NCI-H524 treated with DMSO at 0.1 percent for 48 hours (cell line): Measurements from ENCODE around the gene PIKFYVE.
A peak's percentile ranks its signal among the peaks of the same experiment; 100 is the strongest.
"Not testable (repeated sequence)": the region's sequence is repeated elsewhere in the genome, so short reads cannot be mapped to it uniquely, and the experiment has no call there.

Experiments used
- DNase-seq: peaks from one replicate; lab custom pipeline; 2025; lab: John Stamatoyannopoulos, UW

PIKFYVE gene

DNA sequence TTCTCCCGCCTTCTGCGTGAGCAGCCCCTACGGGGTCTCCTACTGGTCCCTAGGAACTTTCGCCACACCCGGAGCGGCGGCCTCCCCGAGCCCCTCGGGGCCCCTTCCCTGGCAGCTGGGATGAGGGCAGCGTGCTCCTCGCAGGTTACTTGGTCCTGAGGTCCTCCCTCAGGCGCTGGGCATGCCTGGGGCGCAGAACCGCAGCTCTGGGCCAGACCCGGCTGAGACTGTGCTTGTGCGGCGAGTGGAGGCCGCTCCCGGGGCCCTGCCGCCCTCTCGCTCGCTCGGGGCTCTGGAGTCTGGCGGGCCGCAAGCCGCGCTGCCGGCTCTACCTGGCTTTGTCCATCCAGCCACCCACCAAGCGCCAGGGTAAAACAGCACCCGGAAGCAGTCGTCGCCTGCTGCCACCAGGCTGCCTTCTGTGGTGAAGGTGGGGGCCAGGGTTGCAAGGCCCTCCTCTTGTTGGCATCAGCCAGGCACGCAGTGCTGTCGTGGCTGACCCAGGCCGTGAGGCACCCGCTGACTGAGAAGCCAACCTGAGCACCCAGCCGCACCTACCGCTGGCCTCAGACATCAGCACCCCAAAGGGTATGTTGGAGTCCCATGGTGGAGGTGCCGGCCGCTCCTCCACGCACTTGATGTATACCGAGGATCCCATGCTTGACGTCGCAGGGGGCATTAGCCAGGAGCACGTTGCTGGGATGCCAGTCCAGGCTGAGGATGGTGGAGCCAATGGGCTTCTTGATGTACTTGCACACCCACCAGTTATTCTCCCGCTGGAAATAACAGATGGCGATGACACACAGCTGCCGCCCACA lies 94.4 kb downstream of the PIKFYVE start:
- DNase-seq = no peak

DNA sequence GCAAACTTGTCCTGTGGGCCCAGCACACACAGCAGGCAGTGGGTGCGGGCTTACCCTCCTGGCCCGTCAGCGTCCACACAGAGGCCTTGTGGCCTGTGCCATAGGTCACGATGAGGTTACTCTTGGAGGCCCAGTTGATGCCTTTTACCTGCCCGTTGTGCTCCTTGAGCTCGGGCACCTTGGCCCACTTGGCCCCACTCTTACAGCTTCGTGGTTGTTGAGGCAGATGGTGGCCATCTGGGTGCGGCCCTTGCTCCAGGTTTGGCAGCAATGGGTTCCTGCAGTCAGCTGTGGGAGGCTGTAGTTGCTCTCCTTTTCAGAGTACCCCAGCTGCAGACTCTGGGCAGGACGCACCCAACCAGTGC lies 95.0 kb downstream of the PIKFYVE start:
- no peak for DNase-seq

DNA sequence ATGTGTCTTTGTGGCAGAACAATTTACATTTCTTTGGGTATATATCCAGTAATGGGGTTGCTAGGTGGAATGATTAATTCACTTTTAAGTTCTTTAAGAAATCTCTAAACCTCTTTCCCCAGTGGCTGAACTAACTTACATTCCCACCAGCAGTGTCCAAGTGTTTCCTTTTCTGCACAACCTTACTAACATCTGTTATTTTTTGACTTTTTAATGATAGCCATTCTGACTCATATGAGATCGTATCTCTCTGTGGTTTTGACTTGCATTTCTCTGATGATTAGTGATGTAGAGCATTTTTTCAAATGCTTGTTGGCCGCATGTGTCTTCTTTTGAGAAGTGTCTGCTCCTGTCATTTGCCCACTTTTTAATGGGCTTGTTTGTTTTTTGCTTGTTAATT lies 97.4 kb downstream of the PIKFYVE start:
- no peak for DNase-seq

DNA sequence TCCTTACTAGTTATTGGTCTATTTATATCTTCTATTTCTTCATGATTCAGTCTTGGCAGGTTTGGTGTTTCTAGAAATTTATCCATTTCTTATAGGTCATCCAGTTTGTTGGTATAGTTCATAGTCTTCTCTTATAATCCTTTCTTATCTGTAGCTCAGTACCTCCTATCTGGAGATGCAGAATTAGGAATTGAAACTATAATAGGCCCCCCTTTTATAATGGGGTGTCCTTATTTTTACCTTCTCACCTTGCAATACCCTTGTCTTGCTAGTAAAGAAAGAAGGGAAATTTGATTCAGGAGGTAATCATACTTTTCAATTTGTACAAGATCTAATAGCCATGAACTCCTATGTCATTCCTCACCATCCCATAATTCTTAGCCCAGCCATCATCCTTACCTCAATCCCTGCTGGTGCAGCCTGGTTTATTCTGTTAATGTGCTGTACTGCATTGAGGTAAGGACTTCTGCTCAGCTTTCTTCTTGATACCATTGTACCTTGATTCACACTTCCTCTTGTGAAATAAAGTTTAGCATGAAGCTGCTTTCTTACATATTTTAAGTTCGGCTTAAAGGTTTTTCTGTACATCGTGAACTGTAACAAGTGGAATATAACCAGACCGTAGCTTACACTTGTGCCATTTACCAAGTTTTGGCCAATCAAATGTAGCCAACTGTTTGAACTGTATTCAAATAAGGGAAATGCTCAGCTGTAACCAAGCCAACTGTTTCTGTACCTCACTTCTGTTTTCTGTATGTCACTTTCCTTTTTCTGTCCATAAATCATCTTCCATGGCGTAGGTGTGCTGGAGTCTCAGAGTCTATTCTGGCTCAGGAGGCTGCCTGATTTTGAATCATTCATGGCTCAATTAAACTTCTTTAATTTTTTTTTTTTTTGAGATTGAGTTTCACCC lies 100.4 kb downstream of the PIKFYVE start:
- DNase-seq = no peak

DNA sequence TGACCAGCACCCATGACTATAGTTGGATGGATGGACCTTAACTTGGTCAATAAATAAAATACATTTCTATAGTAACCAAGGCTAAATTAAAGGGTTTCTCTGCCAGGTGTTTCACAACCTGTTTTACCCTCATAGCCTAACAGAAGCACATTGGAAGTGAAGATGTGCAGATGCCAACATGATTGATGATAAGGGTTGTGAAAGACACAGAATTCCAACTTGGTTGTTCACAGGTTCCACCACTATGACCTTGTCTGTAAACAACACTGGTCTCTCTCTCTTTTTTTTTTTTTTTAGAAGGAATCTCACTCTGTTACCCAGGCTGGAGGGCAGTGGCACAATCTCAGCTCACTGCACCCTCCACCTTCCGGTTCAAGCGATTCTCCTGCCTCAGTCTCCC lies 103.0 kb downstream of the PIKFYVE start:
- DNase-seq = no peak

DNA sequence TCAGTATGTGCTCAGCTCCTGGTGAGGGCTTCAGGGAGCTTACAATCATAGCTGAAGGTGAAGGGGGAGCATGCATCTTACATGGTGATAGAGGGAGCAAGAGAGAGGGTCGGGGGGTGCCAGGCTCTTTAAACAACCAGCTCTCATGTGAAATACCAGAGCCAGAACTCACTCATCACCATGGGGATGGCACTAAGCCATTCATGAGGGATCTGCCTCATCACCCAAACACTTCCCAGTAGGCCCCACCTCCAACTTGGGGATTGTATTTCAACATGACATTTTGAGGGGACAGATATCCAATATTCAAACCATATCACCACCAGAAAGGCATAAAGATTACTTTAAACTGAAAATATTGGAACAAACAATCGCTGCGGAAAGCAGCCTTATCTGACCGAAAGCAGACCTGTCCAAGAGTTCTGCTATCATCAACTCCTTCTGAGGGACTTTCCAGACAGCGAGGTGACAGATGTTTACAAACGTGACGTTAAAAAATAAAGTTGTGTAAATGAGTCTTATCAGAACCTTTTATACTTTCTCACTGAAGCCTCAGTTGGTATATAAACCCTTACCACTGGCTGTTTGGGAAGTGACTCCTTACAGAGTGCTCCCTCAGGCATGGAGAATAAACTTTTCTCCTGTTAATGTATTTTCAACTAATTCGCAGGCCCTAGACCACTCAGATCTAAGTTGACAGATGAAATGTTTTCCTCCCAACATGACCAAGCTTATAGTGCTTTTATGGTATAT lies 105.0 kb downstream of the PIKFYVE start:
- no peak for DNase-seq

DNA sequence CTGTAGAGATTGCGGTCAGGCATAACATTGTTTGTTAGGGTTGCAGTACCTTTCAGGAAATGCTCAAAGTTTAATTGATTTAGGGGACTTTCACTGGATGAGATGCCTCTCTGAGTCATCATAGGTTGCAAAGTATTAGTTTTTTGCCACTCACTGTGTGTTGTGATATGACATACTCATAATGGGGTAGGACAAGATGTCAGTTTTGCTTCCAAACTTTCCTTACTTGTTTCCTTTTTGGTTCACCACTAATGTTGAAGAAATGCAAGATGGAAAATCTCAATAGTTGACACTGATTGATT lies 105.5 kb downstream of the PIKFYVE start:
- DNase-seq = no peak

DNA sequence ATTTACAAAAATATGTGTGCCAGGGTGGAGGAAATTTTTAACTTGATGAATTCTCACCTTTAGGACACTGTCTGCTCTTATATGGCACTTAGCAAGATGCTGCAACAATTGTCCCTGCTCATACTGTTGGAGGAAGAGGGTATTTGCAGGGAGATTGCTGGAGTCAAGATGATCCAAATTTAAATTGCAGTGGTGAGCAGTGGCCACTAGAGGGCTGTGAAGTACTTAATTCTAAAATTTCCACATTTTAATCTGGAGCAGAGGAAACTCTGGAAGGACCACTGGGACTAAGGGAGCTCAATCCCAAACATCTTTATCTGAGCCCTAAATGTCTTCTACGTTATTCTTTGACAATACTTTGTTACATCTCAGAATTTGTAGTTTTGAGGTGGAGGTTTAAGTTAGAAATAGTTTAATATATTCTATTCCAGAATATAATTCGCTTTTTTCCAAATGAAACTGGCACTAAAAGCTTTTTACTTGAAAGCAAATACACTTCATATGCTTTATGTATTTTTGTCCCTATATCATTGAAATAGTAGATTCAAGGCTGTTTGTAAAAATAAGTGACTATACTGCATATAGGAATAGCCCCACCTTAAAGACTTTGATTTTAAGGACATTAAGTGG lies 107.5 kb downstream of the PIKFYVE start:
- peak; percentile 23 for DNase-seq

DNA sequence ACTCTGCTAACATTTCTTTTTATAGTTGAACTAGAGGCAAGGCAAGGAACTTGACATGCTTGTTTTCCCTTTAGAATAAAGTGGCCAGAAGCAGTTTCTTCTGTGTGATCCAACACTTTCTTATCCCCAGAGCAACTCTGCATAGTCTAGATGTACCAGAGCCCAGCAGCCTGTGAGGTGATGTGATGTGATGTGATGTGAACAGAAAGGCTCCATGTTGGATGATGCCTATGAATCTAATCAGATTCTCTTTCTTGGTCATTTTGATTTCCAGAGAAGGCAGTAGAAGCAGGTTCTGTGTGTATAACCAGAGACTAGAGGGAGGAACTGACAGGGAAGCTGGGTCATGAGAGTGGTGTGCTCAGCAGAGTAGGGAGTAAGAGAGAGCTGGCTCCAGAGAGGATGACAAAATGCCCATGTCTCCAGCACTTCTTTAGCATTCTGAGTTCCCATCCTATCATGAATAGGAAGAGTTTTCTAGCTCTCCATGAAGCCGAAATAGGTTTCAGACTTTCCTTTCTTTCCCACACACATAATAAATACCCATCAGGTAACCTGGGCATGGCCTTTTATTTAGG lies 109.5 kb downstream of the PIKFYVE start:
- DNase-seq = no peak

DNA sequence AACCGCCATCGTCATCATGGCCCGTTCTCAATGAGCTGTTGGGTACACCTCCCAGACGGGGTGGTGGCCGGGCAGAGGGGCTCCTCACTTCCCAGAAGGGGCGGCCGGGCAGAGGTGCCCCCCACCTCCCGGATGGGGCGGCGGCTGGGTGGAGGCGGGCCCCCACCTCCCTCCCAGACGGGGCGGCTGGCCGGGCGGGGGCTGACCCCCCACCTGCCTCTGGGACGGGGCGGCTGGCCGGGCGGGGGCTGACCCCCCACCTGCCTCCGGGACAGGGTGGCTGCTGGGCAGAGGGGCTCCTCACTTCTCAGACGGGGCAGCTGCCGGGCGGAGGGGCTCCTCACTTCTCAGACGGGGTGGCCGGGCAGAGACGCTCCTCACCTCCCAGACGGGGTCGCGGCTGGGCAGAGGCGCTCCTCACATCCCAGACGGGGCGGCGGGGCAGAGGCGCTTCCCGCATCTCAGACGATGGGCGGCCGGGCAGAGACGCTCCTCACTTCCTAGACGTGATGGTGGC lies 111.3 kb downstream of the PIKFYVE start:
- not testable (repeated sequence) for DNase-seq

DNA sequence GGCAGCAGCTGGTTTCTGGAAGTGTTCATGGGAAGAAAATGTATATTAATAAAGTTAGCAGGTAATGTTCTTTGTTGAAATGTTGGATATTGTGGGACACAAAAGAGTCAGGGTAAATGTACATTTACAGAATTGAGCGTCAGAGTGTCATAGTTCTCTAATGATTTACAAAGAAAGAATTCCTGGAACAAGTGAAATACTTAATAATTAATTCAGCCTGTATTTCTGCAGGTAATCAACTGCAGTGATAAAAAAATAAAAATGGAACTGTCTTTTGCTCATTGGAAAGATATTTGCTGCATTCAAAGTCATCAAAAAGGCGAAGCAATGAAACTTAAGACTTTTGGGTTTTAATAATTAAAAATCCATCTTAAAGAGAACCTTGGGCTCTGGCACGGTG lies 113.1 kb downstream of the PIKFYVE start:
- no peak for DNase-seq

DNA sequence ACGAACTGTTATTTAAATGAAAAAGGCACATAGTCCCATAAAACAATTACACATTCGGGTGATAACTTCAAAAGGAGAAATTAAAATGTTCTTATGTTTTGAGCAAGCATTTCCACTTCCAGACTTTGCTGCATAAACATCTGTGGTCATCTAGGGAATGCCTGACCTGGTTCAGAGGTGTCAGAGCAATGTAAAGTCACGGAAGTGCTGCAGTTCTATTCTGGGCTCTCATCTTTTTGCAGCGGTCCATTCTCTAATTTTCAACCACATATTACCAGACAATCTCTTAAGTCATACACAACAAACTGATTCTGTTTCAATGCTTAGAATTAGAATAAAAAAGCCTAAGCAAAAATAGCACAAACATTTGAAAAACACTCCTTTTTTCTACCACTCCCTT lies 118.6 kb downstream of the PIKFYVE start:
- DNase-seq = no peak

DNA sequence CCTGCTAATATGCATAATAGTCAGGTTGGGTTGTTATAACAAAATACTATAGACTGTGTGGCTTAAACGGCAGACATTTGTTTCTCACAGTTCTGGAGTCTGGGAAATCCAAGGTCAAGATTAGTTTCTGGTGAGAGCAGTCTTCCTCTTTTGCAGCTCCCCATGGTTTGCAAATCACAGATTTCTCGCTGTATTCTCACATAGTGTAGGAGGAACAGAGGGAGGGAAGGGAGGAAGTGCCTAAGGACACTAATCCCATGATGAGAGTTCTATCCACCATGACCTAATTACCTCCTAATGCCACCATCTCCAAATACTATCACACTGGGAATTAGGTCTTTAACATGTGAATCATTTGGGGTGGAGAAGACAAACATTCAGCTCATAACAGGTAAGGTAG lies 120.5 kb downstream of the PIKFYVE start:
- no peak for DNase-seq

DNA sequence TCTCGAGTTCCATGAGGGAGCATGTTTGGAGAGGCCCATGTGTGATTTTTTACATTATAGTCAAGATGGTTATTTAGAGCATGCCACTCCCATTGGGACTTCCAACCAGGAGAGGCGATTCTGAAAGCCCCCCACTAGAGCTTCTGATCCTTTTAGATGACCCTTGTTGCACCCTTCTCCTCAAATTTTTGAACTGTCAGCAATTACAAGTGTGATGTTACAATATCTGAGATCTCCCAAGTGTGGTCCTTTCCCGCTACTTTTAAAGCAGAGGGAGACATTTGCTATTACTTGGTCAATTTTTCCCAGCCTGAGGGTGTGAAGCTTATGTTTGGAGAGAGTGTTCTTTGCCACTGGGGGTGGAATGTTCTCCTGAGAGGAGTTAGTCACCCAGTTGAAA lies 123.9 kb downstream of the PIKFYVE start:
- no peak for DNase-seq

DNA sequence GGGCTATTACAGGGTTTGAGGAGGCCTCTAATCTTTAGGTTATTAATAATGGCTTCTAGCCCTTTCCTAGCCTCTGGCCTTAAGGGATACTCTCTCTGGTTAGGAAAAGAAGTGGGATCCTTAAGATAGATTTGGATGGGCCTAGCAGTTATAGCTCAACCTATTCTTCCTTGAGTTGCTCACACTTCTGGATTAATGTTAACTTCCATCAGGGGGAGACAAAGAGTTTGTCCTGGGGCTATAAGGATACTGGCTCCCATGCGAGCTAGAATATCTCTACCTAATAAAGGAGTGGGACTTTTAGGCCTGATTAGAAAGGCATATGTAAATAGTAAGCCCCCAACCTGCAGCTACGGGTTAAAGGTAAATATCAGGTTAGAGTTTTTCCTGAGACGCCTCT lies 126.2 kb downstream of the PIKFYVE start:
- DNase-seq = no peak

DNA sequence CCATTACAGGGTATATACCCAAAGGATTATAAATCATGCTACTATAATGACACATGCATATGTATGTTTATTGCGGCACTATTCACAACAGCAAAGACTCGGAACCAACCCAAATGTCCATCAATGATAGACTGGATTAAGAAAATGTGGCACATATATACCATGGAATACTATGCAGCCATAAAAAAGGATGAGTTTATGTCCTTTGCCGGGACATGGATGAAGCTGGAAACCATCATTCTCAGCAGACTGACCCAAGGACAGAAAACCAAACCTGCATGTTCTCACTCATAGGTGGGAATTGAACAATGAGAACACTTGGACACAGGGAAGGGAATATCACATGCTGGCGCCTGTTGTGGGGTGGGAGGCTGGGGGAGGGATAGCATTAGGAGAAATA lies 130.7 kb downstream of the PIKFYVE start:
- not testable (repeated sequence) for DNase-seq

DNA sequence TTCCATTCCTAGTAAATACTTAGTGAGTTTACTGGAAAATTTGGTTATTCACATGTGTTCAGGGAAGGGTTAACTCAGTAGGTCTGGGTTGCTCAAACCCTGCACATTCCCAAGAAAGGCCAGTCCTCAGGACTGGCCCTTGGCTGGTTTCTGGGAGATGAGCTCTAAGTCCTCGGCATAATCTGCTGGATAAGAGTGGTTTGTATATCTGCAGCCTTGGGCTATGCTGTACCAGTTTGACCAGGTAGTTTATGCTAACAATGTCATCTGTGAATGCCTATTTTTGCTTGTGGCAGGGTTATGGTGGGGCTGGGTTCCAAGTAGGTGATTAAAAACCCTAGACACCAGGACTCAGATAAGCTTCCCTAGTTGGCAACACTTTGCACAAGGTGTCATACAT lies 133.1 kb downstream of the PIKFYVE start:
- DNase-seq = no peak

DNA sequence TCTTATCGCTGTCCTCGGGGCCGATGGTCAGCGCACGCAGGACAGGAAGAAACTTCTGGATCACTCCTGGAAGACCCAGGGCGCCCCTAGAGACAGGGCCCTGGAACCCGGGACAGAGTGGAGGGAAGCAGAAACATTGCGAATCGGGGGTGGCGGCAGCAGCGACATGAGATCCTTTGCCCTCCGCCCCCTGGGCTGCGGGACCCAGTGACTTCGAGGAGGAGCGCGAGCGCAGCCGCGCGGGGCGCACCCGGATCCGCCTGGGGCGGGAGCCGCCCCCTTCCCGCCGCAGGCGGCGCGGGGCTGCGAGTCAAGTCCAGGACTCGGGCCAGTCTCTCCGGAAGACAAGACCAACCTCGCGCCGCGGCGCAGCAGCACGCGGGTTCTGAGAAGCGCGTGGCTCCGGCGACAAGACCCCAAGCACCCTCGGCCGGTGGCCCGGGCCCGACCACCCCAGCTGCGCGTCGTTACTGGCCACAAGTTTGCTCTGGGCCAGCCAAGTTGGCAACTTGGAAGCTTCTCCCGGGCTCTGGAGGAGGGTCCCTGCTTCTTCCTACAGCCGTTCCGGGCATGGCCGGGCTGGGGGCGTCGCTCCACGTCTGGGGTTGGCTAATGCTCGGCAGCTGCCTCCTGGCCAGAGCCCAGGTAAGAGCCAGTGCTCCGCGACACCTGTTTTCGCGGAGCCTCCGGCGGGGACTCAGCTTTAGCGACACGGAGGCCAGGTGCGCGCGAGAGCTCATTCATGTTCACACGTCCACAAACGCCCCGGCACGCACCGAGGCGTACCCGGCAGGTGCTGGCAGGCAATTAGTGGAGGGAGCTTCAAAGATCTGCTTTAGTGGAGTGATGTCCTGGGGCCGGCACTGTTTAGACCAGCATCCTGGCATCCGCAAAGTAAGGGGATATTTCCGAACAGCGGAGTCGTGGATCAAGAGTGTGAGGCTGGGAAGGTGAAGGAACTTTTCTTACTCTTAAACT lies 140.7 kb downstream of the PIKFYVE start, which contains the start of gene PTH2R:
Gene PTH2R (plus strand): TSS at position 319 of the 978 bp plus-strand sequence. CDS start 252 bp downstream, at position 571.
- DNase-seq = no peak

DNA sequence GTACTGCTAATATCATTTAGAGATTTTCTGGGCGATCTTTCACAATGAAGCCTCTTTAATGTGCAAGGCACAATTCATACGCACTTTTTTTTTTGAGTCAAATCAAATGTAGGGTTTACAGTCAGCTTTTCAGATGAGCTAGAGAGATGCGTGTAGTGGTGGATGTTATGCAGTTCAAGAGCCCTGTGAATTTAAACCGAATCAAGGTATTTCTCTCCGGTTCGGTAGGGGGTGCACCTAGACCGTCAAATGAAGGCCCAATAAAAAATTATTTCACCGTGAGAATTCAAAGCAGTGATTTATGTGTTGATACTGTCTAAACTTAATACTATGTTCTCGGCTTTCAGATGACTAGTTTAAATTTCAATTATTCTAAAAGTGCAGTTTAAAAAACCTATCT lies 141.6 kb downstream of the PIKFYVE start:
- DNase-seq = no peak
